GM23338 (cell line): Measurements from ENCODE around the gene IRF6.

Experiments used
- EZH2phosphoT487 ChIP-seq: fragments of 200-600 bp; sonication (generic); IDR thresholded peaks from one replicate; pipeline ENCODE4 v1.8.1; 2018; ENCODE audit warnings: antibody characterized with exemption; ENCODE audit not compliant: unreplicated experiment
- TF ChIP-seq, protein P1 (sequence below), 2 experiments: fragments of 200-600 bp in 1 of 2; sonication (generic) in 1 of 2; conservative IDR thresholded peaks; 2 replicates each; pipeline versions ENCODE4 v1.5.1 to v1.6.1; 2016 to 2017; ENCODE audit warnings: antibody characterized with exemption in 2 of 2, low read depth in 2 of 2, mild to moderate bottlenecking in 2 of 2, moderate library complexity in 1 of 2

DNA sequence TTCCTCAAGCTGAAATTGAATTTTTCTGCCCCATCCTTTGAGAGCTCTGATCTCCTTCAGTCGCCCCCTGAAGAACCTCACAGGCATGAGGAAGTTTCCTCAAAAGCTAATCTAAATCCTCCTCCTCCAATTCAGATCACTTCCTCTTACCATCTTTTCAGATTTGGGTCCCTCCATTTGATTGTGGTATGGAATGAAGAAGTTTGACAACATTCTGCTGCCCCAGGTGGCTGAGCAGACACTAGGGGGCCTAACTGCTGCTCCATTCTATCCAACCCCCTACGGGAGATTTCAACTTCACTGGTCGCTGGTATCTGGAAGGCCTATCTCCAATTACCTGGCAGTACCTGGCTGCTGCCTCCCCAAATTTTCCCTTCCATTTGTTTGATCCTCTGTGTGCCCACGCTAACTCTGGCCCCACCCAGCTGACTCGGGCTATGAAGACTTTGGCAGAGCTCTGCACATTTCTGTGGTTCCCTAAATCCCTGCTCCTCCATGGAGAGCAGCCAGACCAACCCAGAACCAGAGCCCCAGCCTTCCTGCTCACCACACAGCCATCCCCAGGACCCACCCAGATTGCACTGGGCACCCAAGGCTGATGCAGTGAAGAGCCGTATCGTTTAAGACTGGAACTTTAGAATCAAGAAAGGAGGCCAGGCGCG is 7.8 kb downstream of the IRF6 start:
- TF ChIP-seq, protein P1, sequence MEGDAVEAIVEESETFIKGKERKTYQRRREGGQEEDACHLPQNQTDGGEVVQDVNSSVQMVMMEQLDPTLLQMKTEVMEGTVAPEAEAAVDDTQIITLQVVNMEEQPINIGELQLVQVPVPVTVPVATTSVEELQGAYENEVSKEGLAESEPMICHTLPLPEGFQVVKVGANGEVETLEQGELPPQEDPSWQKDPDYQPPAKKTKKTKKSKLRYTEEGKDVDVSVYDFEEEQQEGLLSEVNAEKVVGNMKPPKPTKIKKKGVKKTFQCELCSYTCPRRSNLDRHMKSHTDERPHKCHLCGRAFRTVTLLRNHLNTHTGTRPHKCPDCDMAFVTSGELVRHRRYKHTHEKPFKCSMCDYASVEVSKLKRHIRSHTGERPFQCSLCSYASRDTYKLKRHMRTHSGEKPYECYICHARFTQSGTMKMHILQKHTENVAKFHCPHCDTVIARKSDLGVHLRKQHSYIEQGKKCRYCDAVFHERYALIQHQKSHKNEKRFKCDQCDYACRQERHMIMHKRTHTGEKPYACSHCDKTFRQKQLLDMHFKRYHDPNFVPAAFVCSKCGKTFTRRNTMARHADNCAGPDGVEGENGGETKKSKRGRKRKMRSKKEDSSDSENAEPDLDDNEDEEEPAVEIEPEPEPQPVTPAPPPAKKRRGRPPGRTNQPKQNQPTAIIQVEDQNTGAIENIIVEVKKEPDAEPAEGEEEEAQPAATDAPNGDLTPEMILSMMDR (conservative IDR thresholded peaks at IDR 0.05; ENCODE audit: low read depth in 2 of 2) = peak; percentile 54 to 55
- no peak for TF ChIP-seq EZH2phosphoT487
